ENCODE results near the gene ACSF2.

GRCh38 chr17:50392621-50393020 is 33.4 kb upstream of the ACSF2 start:
- TF ChIP-seq, protein P1, sequence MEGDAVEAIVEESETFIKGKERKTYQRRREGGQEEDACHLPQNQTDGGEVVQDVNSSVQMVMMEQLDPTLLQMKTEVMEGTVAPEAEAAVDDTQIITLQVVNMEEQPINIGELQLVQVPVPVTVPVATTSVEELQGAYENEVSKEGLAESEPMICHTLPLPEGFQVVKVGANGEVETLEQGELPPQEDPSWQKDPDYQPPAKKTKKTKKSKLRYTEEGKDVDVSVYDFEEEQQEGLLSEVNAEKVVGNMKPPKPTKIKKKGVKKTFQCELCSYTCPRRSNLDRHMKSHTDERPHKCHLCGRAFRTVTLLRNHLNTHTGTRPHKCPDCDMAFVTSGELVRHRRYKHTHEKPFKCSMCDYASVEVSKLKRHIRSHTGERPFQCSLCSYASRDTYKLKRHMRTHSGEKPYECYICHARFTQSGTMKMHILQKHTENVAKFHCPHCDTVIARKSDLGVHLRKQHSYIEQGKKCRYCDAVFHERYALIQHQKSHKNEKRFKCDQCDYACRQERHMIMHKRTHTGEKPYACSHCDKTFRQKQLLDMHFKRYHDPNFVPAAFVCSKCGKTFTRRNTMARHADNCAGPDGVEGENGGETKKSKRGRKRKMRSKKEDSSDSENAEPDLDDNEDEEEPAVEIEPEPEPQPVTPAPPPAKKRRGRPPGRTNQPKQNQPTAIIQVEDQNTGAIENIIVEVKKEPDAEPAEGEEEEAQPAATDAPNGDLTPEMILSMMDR (optimal IDR thresholded peaks at IDR 0.05 in 1 of 3, IDR thresholded peaks at IDR 0.05 in 1 of 3, conservative IDR thresholded peaks at IDR 0.05 in 1 of 3; ENCODE audit: extremely low read depth in 1 of 3, insufficient read depth in 2 of 3, low read length in 3 of 3), result no peak
- no peak for TF ChIP-seq EZH2 (IDR thresholded peaks at IDR 0.05; ENCODE audit: low read length)
